ENCODE measurements around the gene PLAAT2. TPM values are rescaled to one million over a fixed set of nuclear protein-coding genes. Genes with fewer than 3 reads are reported as not detected.
"Not testable (repeated sequence)": the region's sequence is repeated elsewhere in the genome, so short reads cannot be mapped to it uniquely, and the experiment has no call there.

Gene PLAAT2
- total and polyA plus RNA-seq, 10 of the 15 experiments (the other 5 are each of a cell fraction or from before 2014, with no cell fraction given): 4.6 to 25.9 (median 8.6) TPM

GRCh38 chr11:63551091-63551888 is 11.9 kb downstream of the PLAAT2 start (continued):
- TF ChIP-seq MYC (IDR thresholded peaks at IDR 0.05; ENCODE audit: insufficient read depth, insufficient read length, insufficient replicate concordance, low read length, severe bottlenecking) (no peak), NFYA (IDR thresholded peaks at IDR 0.05; ENCODE audit: borderline replicate concordance, low read depth, low read length) (no peak), USF2 (IDR thresholded peaks at IDR 0.05; ENCODE audit: borderline replicate concordance, low read depth, low read length) (no peak), ATF7 (IDR thresholded peaks at IDR 0.05; ENCODE audit: low read depth) (no peak)

- H3K27me3 ChIP-seq (replicated peaks in 1 of 2; ENCODE audit: control insufficient read depth in 2 of 2, insufficient read depth in 2 of 2, low read length in 1 of 2); intact Hi-C loops (cut with micrococcal nuclease; ENCODE audit: unreplicated experiment); H3K79me2 ChIP-seq (ENCODE audit: control insufficient read depth, insufficient read depth, low read length); H3K36me3 ChIP-seq (ENCODE audit: control insufficient read depth in 2 of 2, insufficient read depth in 2 of 2, low read length in 1 of 2); H2AFZ ChIP-seq (ENCODE audit: control insufficient read depth, low read depth, low read length); H3K27ac ChIP-seq (ENCODE audit: control insufficient read depth, insufficient read depth); DNase-seq (ENCODE audit: low read depth, low spot score); RAD21 ChIA-PET (ENCODE audit: unreplicated experiment); H3K4me3 ChIP-seq; POLR2A ChIA-PET; BruUV-seq (replicated peaks); H3K4me2 ChIP-seq (ENCODE audit: control insufficient read depth, insufficient read depth); FAIRE-seq; H3K9ac ChIP-seq (ENCODE audit: control insufficient read depth, insufficient read depth, low read length); H3K9me3 ChIP-seq (replicated peaks; ENCODE audit: control insufficient read depth, insufficient read depth, low read length); CTCF ChIA-PET; in situ Hi-C loops (cut with MboI); ATAC-seq; H4K20me1 ChIP-seq (ENCODE audit: control insufficient read depth, insufficient read depth): not testable (repeated sequence)
- WGBS (ENCODE audit: insufficient coverage, insufficient replicate concordance, low lambda C conversion rate, missing lambda C conversion rate): 73% methylated on average over 30 of the region's 31 CpGs
- SMC1A ChIA-PET (ENCODE audit: uncharacterized antibody, unreplicated experiment): interaction anchor here (1.0 kb wide), 1 partner anchor 33 kb away, joined by 3 read pairs; no protein-coding TSS in a partner anchor
- H3K4me1 ChIP-seq (ENCODE audit: control insufficient read depth, insufficient read depth, low read length): peaks cover 23% of the 10 kb centered on the region
Measured at GRCh38 chr11:63550156-63550700, 13.0 kb downstream of the PLAAT2 start.

Measured in GM12878 (cell line).